ENCODE measurements around the gene GRID1.
"Not testable (repeated sequence)": the region's sequence is repeated elsewhere in the genome, so short reads cannot be mapped to it uniquely, and the experiment has no call there.

Gene GRID1

GRCh38 chr10:85741626-85742300 lies 624.8 kb downstream of the GRID1 start:
- DNase-seq (ENCODE audit: low read depth, low spot score), result no peak

GRCh38 chr10:85735997-85736396 lies 630.6 kb downstream of the GRID1 start:
- no peak for DNase-seq (ENCODE audit: low read depth, low spot score)

GRCh38 chr10:85734791-85735190 lies 631.8 kb downstream of the GRID1 start:
- DNase-seq (ENCODE audit: low read depth, low spot score), result no peak

GRCh38 chr10:85724215-85724614 lies 642.4 kb downstream of the GRID1 start:
- DNase-seq (ENCODE audit: low read depth, low spot score), result no peak

GRCh38 chr10:85720931-85721590 lies 645.5 kb downstream of the GRID1 start:
- no peak for DNase-seq (ENCODE audit: low read depth, low spot score)

GRCh38 chr10:85719408-85719807 lies 647.2 kb downstream of the GRID1 start:
- no peak for DNase-seq (ENCODE audit: low read depth, low spot score)

GRCh38 chr10:85713885-85714284 lies 652.7 kb downstream of the GRID1 start:
- no peak for DNase-seq (ENCODE audit: low read depth, low spot score)

GRCh38 chr10:85702768-85703167 lies 663.8 kb downstream of the GRID1 start:
- no peak for DNase-seq (ENCODE audit: low read depth, low spot score)

- DNase-seq (ENCODE audit: low read depth, low spot score), result not testable (repeated sequence)
Observed at GRCh38 chr10:85699066-85699465, 667.5 kb downstream of the GRID1 start.

- DNase-seq (ENCODE audit: low read depth, low spot score), result no peak
Observed at GRCh38 chr10:85696893-85697292, 669.7 kb downstream of the GRID1 start.

GRCh38 chr10:85682621-85683020 lies 684.0 kb downstream of the GRID1 start:
- DNase-seq (ENCODE audit: low read depth, low spot score), result no peak

GRCh38 chr10:85679710-85680109 lies 686.9 kb downstream of the GRID1 start:
- DNase-seq (ENCODE audit: low read depth, low spot score), result no peak

- DNase-seq (ENCODE audit: low read depth, low spot score), result no peak
Observed at GRCh38 chr10:85679061-85679460, 687.5 kb downstream of the GRID1 start.

- no peak for DNase-seq (ENCODE audit: low read depth, low spot score)
Observed at GRCh38 chr10:85674851-85675250, 691.7 kb downstream of the GRID1 start.

- no peak for DNase-seq (ENCODE audit: low read depth, low spot score)
Observed at GRCh38 chr10:85673270-85673669, 693.3 kb downstream of the GRID1 start.

- no peak for DNase-seq (ENCODE audit: low read depth, low spot score)
Observed at GRCh38 chr10:85671530-85671929, 695.1 kb downstream of the GRID1 start.

- DNase-seq (ENCODE audit: low read depth, low spot score), result no peak
Observed at GRCh38 chr10:85668522-85668921, 698.1 kb downstream of the GRID1 start.

GRCh38 chr10:85667638-85668233 lies 698.9 kb downstream of the GRID1 start:
- no peak for DNase-seq (ENCODE audit: low read depth, low spot score)

- DNase-seq (ENCODE audit: low read depth, low spot score), result no peak
Observed at GRCh38 chr10:85666987-85667386, 699.6 kb downstream of the GRID1 start.

- no peak for DNase-seq (ENCODE audit: low read depth, low spot score)
Observed at GRCh38 chr10:85666102-85666501, 700.5 kb downstream of the GRID1 start.

GRCh38 chr10:85665681-85666080 lies 700.9 kb downstream of the GRID1 start:
- no peak for DNase-seq (ENCODE audit: low read depth, low spot score)

GRCh38 chr10:85665078-85665477 lies 701.5 kb downstream of the GRID1 start:
- DNase-seq (ENCODE audit: low read depth, low spot score), result no peak

- no peak for DNase-seq (ENCODE audit: low read depth, low spot score)
Observed at GRCh38 chr10:85661123-85661522, 705.5 kb downstream of the GRID1 start.

Measured in brain pericyte (primary cell).